ENCODE measurements around the gene RADIL.

Gene RADIL

DNA sequence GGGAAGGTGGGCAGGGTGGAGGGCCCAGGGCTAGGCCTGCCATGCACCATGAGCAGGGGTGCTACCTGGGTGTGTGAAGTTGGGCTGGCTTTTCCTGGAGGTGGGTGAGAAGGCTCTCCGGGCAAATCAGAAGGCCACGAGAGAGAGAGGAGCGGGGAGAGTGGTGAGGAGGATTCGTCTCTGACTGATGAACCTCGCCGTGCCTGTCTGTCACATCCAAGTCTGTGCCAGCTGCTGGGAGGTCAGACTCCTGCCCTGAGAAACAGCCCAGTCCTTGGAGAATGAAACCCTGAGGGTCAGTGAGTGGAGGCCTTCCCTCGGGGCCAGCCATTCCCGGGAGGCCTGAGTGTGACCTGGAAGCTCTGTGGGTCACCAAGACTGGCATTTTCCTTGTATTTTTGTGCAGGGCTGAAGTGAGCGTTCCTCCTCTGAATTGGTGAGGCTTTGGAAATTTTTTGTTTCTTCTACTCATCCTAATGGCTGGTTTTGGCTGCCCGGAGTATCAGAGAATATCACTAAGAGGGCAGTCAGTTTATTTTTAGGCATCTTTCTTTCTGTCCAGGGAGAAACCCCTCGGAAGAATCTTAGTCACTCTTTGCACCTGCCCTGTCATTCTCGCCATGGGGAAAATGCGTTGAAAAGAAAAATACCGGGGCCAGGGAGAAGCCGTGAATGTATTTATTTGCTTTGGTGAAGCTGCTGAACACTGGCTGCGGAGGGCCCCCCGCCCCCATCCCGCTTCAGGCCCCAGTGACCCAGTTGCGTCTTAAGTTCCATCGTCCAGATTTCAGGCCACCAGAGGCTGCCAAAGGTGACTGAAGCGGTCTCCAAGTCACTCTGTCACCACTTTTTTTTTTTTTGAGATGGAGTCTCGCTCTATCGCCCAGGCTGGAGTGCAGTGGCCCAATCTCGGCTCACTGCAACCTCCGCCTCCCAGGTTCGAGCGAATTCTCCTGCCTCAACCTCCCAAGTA, 114.6 kb downstream of the RADIL start:
- DNase-seq (ENCODE audit: low read depth) = no peak
- TF ChIP-seq, protein P1, sequence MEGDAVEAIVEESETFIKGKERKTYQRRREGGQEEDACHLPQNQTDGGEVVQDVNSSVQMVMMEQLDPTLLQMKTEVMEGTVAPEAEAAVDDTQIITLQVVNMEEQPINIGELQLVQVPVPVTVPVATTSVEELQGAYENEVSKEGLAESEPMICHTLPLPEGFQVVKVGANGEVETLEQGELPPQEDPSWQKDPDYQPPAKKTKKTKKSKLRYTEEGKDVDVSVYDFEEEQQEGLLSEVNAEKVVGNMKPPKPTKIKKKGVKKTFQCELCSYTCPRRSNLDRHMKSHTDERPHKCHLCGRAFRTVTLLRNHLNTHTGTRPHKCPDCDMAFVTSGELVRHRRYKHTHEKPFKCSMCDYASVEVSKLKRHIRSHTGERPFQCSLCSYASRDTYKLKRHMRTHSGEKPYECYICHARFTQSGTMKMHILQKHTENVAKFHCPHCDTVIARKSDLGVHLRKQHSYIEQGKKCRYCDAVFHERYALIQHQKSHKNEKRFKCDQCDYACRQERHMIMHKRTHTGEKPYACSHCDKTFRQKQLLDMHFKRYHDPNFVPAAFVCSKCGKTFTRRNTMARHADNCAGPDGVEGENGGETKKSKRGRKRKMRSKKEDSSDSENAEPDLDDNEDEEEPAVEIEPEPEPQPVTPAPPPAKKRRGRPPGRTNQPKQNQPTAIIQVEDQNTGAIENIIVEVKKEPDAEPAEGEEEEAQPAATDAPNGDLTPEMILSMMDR (conservative IDR thresholded peaks at IDR 0.05; ENCODE audit: low read depth, low read length) = no peak
- H3K4me3 ChIP-seq (ENCODE audit: low read length) = no peak overlapping the region

DNA sequence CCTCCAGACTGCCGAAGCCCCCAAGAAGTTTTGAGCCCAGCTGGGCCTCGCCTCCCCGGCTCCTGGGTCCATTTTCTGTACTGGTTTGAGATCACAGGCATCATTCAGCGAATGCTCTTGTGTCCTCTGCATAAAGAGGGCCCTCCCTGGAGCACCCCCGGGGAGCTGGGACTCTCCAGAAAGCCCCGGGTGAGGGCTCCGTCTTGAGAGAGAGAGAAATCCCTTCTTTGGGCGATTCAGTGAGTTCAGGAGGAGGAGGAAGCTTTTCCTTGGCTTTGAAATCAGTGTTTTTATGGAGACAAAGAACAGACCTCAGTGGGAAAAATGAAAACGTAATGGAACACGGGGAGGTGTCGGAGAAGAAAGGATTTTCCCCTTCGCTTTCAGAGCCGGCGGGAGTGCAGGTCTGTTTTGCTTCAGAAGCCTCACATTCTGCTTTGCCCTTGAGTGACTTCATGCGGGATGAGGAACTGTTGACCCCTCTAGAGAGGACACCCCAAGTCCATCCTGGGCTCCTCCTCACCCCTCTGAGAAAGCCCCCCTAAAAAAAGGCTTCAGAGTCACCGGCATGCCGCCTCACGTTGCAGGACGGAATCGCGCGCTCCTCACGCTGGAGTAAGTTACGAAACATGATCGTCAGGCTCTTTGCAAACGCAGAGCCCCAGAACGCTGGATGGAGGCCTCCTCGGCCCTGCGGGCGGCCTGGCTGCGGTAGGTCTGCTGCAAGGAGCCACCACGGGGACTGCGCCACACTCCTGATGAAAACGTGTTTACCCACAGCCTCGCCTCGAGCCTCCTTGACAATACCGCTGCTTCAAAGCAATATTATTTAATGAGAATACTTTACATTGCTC, 116.6 kb downstream of the RADIL start:
- DNase-seq (ENCODE audit: low read depth) = no peak
- TF ChIP-seq, protein P1 (conservative IDR thresholded peaks at IDR 0.05; ENCODE audit: low read depth, low read length) = no peak

DNA sequence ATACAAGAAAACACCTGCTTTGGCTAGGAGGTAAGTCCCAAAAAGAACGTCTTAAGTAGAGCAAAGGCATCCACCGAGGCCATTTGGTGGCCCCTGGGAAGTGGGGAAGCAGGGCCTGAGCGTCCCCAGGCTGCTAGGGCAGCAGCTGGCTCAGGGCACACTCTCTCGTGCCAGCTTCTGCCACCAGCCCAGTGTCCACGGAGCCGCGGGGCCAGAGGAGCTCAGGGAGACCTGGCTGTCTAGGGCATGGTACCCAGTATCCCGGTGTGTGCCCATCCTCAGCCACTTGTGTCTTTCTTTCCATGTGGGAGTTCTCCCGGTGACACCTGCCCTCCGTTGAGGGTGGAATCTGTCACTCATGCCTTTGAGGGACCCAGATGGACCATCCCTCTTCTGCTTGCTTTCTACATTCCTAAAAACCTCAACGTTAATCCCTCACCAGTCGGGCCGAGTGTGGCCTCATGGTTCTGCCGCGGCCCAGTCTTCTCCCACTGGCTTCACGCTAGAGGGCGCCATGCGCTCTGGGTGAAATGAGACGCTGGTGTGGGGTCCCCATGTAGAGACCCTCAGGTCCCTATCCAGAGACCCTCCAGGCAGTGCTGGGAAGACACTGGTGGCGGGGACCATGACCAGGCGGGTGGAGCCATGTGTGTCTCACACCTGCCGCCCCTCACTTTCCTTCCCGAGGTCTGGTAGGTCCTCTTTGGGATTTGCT, 117.6 kb downstream of the RADIL start:
- DNase-seq (ENCODE audit: low read depth) = no peak
- no peak overlapping the region for H3K4me3 ChIP-seq (ENCODE audit: low read length)
- TF ChIP-seq, protein P1 (conservative IDR thresholded peaks at IDR 0.05; ENCODE audit: low read depth, low read length) = peak; percentile 40

More for the DNA sequence above, 116.6 kb downstream of the RADIL start:
- H3K4me3 ChIP-seq (ENCODE audit: low read length) = no peak overlapping the region

DNA sequence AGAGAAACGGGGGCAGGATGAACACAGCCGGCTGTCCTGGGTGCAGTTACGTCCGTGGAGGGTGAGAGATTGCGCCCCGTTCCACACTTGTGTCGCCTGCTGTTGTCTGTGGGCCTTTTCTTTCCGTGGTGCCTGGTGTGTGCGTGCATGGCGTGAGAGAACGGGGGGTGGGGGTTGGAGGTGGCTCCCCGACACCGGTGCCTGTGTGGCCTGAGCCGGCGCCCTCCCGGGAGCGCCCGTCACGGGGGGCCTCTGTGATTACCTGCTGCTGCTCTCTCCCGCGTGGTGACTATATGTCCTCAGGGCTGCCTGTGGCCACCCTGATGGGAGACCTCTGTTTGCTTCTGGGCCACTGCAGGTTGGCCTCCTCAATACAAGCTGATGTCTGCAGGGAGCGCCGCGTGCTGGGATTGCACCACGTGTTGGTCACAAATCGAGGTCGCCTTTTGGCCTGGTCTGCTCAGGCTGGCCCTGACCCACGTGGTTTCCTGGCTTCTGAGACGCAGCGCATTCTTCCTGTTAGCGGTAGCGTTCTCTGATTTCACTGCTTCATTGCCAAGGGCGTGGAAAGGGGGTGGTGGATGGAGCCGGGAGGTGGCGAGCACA, 119.0 kb downstream of the RADIL start:
- TF ChIP-seq, protein P1 (conservative IDR thresholded peaks at IDR 0.05; ENCODE audit: low read depth, low read length) = no peak
- DNase-seq (ENCODE audit: low read depth) = no peak

DNA sequence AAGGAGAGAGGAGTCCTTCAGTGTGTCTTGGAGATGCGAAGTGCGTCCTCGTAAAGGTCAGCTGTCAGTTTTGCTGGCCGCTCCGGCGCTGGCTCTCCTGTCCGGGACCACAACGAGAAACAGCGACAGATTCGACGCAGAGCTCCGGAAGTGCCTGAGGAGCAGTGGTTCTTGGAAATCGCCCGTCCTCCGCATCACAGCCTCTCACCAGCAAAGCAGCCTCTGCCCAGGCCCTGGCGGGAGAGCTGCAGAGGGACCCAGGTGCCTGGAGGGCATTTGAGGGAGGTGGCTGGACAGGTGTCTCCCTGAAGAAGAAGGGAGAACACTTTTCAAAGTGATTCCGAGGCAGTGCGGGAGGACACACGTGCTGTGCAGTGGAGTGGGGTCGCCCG, 119.7 kb downstream of the RADIL start:
- no peak overlapping the region for H3K4me3 ChIP-seq (ENCODE audit: low read length)
- DNase-seq (ENCODE audit: low read depth) = no peak
- TF ChIP-seq, protein P1 (conservative IDR thresholded peaks at IDR 0.05; ENCODE audit: low read depth, low read length) = no peak

More for the DNA sequence above, 119.0 kb downstream of the RADIL start:
- no peak overlapping the region for H3K4me3 ChIP-seq (ENCODE audit: low read length)

DNA sequence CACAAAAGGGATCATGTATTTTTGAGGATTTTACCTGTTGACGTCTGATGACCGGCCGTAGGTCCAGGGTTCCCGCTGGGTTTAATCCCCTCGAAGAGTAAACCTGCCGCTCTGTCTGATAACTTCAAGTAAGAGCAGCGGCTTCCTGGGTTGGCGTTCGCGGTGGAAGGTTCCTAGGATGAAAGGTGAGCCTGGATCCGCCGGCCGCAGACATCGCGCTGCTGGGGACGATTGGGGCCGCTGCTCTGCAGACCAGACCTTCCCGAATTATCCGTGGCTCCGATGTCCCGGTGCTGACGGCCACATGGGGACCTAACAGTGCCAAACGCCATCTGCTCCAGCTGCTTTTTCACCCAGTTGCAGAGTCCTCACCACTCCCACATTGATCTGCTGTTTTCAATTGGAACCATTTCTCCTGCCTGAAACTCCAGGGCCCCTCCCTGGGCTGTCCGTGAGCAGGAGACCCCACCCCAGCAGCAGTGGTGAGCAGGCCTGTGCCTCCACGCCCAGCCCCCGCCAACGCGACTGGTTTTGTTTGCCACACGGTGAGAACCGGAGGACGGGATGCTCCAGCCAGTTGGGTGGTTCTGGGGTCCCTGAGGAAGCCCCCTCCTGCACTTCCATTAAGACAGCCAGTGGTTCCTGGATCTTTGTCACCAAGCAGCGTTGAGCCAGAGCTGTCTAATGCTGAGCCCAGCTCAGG, 120.3 kb downstream of the RADIL start:
- no peak for DNase-seq (ENCODE audit: low read depth)
- H3K4me3 ChIP-seq (ENCODE audit: low read length) = no peak overlapping the region
- TF ChIP-seq, protein P1 (conservative IDR thresholded peaks at IDR 0.05; ENCODE audit: low read depth, low read length) = no peak
